Measurements from ENCODE around the gene RPP25.
A peak's percentile ranks its signal among the peaks of the same experiment; 100 is the strongest.

Gene RPP25

GRCh38 chr15:74956648-74957475, at the start of gene RPP25:
Gene RPP25 (minus strand): TSS chr15:74956772. CDS start chr15:74956583, 189 bp downstream.
- peak; percentile 29 to 33 for DNase-seq (ENCODE audit: low read depth in 2 of 2, low spot score in 1 of 2)

- DNase-seq (ENCODE audit: low read depth in 2 of 2, low spot score in 1 of 2) = no peak
Observed at GRCh38 chr15:75002398-75002797, 45.8 kb upstream of the RPP25 start.

- DNase-seq (ENCODE audit: low read depth in 2 of 2, low spot score in 1 of 2) = no peak
Observed at GRCh38 chr15:75001310-75001709, 44.7 kb upstream of the RPP25 start.

GRCh38 chr15:74997543-74997942, 41.0 kb upstream of the RPP25 start:
- no peak for DNase-seq (ENCODE audit: low read depth in 2 of 2, low spot score in 1 of 2)

- no peak for DNase-seq (ENCODE audit: low read depth in 2 of 2, low spot score in 1 of 2)
Observed at GRCh38 chr15:74997141-74997540, 40.6 kb upstream of the RPP25 start.

GRCh38 chr15:74995779-74996765, 39.5 kb upstream of the RPP25 start:
- no peak for DNase-seq (ENCODE audit: low read depth in 2 of 2, low spot score in 1 of 2)

GRCh38 chr15:74995182-74995778, 38.7 kb upstream of the RPP25 start, which contains the start of gene SCAMP5:
Gene SCAMP5 (plus strand): TSS chr15:74995563. CDS start chr15:75011840, 16,277 bp downstream.
- peak; percentile 66 to 73 for DNase-seq (ENCODE audit: low read depth in 2 of 2, low spot score in 1 of 2)

- no peak for DNase-seq (ENCODE audit: low read depth in 2 of 2, low spot score in 1 of 2)
Observed at GRCh38 chr15:74994685-74995084, 38.1 kb upstream of the RPP25 start.

GRCh38 chr15:74994236-74994635, 37.7 kb upstream of the RPP25 start:
- no peak for DNase-seq (ENCODE audit: low read depth in 2 of 2, low spot score in 1 of 2)

- DNase-seq (ENCODE audit: low read depth in 2 of 2, low spot score in 1 of 2) = no peak
Observed at GRCh38 chr15:74992619-74993018, 36.0 kb upstream of the RPP25 start.

GRCh38 chr15:74989527-74989926, 33.0 kb upstream of the RPP25 start:
- no peak for DNase-seq (ENCODE audit: low read depth in 2 of 2, low spot score in 1 of 2)

- no peak for DNase-seq (ENCODE audit: low read depth in 2 of 2, low spot score in 1 of 2)
Observed at GRCh38 chr15:74988007-74988800, 31.6 kb upstream of the RPP25 start.

- no peak for DNase-seq (ENCODE audit: low read depth in 2 of 2, low spot score in 1 of 2)
Observed at GRCh38 chr15:74983725-74984231, 27.2 kb upstream of the RPP25 start.

GRCh38 chr15:74982183-74982582, 25.6 kb upstream of the RPP25 start:
- no peak for DNase-seq (ENCODE audit: low read depth in 2 of 2, low spot score in 1 of 2)

GRCh38 chr15:74978503-74978902, 21.9 kb upstream of the RPP25 start:
- no peak for DNase-seq (ENCODE audit: low read depth in 2 of 2, low spot score in 1 of 2)

GRCh38 chr15:74978077-74978476, 21.5 kb upstream of the RPP25 start:
- DNase-seq (ENCODE audit: low read depth in 2 of 2, low spot score in 1 of 2) = no peak

- no peak for DNase-seq (ENCODE audit: low read depth in 2 of 2, low spot score in 1 of 2)
Observed at GRCh38 chr15:74977599-74977998, 21.0 kb upstream of the RPP25 start.

- DNase-seq (ENCODE audit: low read depth in 2 of 2, low spot score in 1 of 2) = no peak
Observed at GRCh38 chr15:74976159-74976558, 19.6 kb upstream of the RPP25 start.

GRCh38 chr15:74967670-74968069, 11.1 kb upstream of the RPP25 start:
- DNase-seq (ENCODE audit: low read depth in 2 of 2, low spot score in 1 of 2) = no peak

- DNase-seq (ENCODE audit: low read depth in 2 of 2, low spot score in 1 of 2) = no peak
Observed at GRCh38 chr15:74964794-74965193, 8.2 kb upstream of the RPP25 start.
